C4-2B (cell line): ENCODE measurements around the gene IL33.

Experiments used
- ZFX ChIP-seq: fragments of 450-650 bp; IDR thresholded peaks from 2 replicates; pipeline ENCODE4 v1.6.1; 2017
- TF ChIP-seq, protein P1 (sequence below): fragments of 450-650 bp; conservative IDR thresholded peaks from 2 replicates; pipeline ENCODE4 v1.5.1; 2017; ENCODE audit warnings: mild to moderate bottlenecking

DNA sequence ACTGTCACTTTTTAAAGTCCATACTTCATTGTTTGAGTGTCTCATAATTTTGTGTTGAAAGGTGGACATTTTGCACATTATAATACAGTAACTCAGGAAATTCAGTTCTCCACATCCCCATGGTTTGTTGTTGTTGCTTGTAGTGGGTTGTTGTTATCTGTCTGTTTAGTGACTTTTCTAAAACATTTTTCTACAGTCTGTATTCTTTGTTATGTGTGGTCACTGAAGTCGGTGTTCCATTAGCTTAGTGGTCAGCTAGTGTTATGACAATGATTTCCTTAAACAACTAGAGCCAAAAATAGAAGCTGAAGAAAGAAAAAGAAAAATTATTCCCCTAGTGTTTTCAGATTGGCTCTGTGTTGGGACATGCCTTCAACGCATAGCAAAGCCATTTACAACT is 5.6 kb upstream of the IL33 start:
- TF ChIP-seq, protein P1, sequence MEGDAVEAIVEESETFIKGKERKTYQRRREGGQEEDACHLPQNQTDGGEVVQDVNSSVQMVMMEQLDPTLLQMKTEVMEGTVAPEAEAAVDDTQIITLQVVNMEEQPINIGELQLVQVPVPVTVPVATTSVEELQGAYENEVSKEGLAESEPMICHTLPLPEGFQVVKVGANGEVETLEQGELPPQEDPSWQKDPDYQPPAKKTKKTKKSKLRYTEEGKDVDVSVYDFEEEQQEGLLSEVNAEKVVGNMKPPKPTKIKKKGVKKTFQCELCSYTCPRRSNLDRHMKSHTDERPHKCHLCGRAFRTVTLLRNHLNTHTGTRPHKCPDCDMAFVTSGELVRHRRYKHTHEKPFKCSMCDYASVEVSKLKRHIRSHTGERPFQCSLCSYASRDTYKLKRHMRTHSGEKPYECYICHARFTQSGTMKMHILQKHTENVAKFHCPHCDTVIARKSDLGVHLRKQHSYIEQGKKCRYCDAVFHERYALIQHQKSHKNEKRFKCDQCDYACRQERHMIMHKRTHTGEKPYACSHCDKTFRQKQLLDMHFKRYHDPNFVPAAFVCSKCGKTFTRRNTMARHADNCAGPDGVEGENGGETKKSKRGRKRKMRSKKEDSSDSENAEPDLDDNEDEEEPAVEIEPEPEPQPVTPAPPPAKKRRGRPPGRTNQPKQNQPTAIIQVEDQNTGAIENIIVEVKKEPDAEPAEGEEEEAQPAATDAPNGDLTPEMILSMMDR: no peak
- TF ChIP-seq ZFX: no peak
